GM23338 (cell line): ENCODE measurements around the gene TTC3. TPM values are rescaled to one million over a fixed set of nuclear protein-coding genes. Genes with fewer than 3 reads are reported as not detected.

ENCODE experiments used
- ATAC-seq: fragments of 200-7000 bp; cut with Tn5 transposase; 3 replicates; pipeline ENCODE4 v1.9.1; 2020
- DNase-seq: peaks from one replicate; pipeline ENCODE4 v3.0.0-alpha.2; 2015; ENCODE audit warnings: low spot score
- H2AFZ ChIP-seq: fragments of 200-600 bp; sonication (generic); 2 replicates; pipeline ENCODE4 v1.8.0; 2016; ENCODE audit warnings: antibody characterized with exemption, mild to moderate bottlenecking, moderate library complexity
- H3F3A ChIP-seq: fragments of 200-600 bp; sonication (generic); replicated peaks from 2 replicates; pipeline ENCODE4 v1.8.0; 2017; ENCODE audit warnings: antibody characterized with exemption, mixed run types, low read depth
- H3K27ac ChIP-seq: fragments of 200-600 bp; sonication (generic); 2 replicates; pipeline ENCODE4 v1.6.1; 2016; ENCODE audit warnings: low read depth
- H3K27me3 ChIP-seq: fragments of 200-600 bp; sonication (generic); 2 replicates; pipeline ENCODE4 v1.8.0; 2016; ENCODE audit warnings: mild to moderate bottlenecking, mixed run types, moderate library complexity; ENCODE audit not compliant: insufficient read depth
- H3K36me3 ChIP-seq: fragments of 200-600 bp; sonication (generic); 2 replicates; pipeline ENCODE4 v1.8.0; 2016; ENCODE audit warnings: mild to moderate bottlenecking; ENCODE audit not compliant: insufficient read depth
- H3K4me1 ChIP-seq: fragments of 200-600 bp; sonication (generic); 2 replicates; pipeline ENCODE4 v1.8.0; 2016; ENCODE audit warnings: mild to moderate bottlenecking, moderate library complexity; ENCODE audit not compliant: insufficient read depth
- H3K4me2 ChIP-seq: fragments of 200-600 bp; sonication (generic); 2 replicates; pipeline ENCODE4 v1.7.1; 2017; ENCODE audit warnings: mixed run types
- H3K4me3 ChIP-seq: fragments of 200-600 bp; sonication (generic); 2 replicates; pipeline ENCODE4 v1.6.1; 2016; ENCODE audit warnings: mixed run types
- H3K79me2 ChIP-seq: fragments of 200-600 bp; sonication (generic); replicated peaks from 2 replicates; pipeline ENCODE4 v1.8.0; 2017; ENCODE audit warnings: mild to moderate bottlenecking; ENCODE audit not compliant: insufficient read depth
- H3K9me2 ChIP-seq: fragments of 200-600 bp; sonication (generic); 2 replicates; pipeline ENCODE4 v1.8.0; 2017; ENCODE audit not compliant: insufficient read depth
- H4K20me1 ChIP-seq: fragments of 200-600 bp; sonication (generic); replicated peaks from 2 replicates; pipeline ENCODE4 v1.8.0; 2017; ENCODE audit warnings: mild to moderate bottlenecking; ENCODE audit not compliant: insufficient read depth
- H3K27ac Mint-ChIP-seq: 2 replicates; pipeline ENCODE4 v1.8.0; 2020; ENCODE audit warnings: inconsistent platforms, mild to moderate bottlenecking, moderate library complexity, mixed read lengths
- H3K27me3 Mint-ChIP-seq: 3 replicates; pipeline ENCODE4 v1.8.0; 2022; ENCODE audit warnings: low read depth, mild to moderate bottlenecking, moderate library complexity, mixed read lengths, inconsistent platforms; ENCODE audit not compliant: insufficient read depth, poor library complexity
- H3K36me3 Mint-ChIP-seq: 3 replicates; pipeline ENCODE4 v1.8.0; 2021; ENCODE audit warnings: low read depth, mild to moderate bottlenecking, inconsistent platforms, moderate library complexity, mixed read lengths
- H3K4me1 Mint-ChIP-seq: 3 replicates; pipeline ENCODE4 v1.8.0; 2020; ENCODE audit warnings: mild to moderate bottlenecking, inconsistent platforms, mixed read lengths
- H3K4me3 Mint-ChIP-seq: 3 replicates; pipeline ENCODE4 v1.8.0; 2021; ENCODE audit warnings: moderate library complexity, mild to moderate bottlenecking, inconsistent platforms, mixed read lengths
- H3K9me3 Mint-ChIP-seq: 3 replicates; pipeline ENCODE4 v1.8.0; 2020; ENCODE audit warnings: moderate library complexity, mild to moderate bottlenecking, inconsistent platforms, mixed read lengths
- CREB1 ChIP-seq: fragments of 250-450 bp; sonication (Bioruptor Pico); IDR thresholded peaks from 2 replicates; pipeline ENCODE4 v1.5.0; 2020; ENCODE audit warnings: low read depth, mild to moderate bottlenecking, moderate library complexity
- CTCF ChIP-seq, 2 experiments: fragments of 200-600 bp in 1 of 2; sonication (generic) in 1 of 2; conservative IDR thresholded peaks; 2 replicates each; pipeline versions ENCODE4 v1.5.1 to v1.6.1; 2016 to 2017; ENCODE audit warnings: antibody characterized with exemption in 2 of 2, low read depth in 2 of 2, mild to moderate bottlenecking in 2 of 2, moderate library complexity in 1 of 2
- ETS1 ChIP-seq: IDR thresholded peaks from 2 replicates; pipeline ENCODE4 v1.6.1; 2016; ENCODE audit warnings: antibody characterized with exemption
- EZH2 ChIP-seq: fragments of 200-600 bp; sonication (generic); IDR thresholded peaks from one replicate; pipeline ENCODE4 v1.8.0; 2017; ENCODE audit warnings: antibody characterized with exemption, mild to moderate bottlenecking, low read depth; ENCODE audit not compliant: unreplicated experiment
- EZH2phosphoT487 ChIP-seq: fragments of 200-600 bp; sonication (generic); IDR thresholded peaks from one replicate; pipeline ENCODE4 v1.8.1; 2018; ENCODE audit warnings: antibody characterized with exemption; ENCODE audit not compliant: unreplicated experiment
- JUNB ChIP-seq: IDR thresholded peaks from one replicate; pipeline ENCODE4 v1.6.1; 2016; ENCODE audit warnings: antibody characterized with exemption; ENCODE audit not compliant: unreplicated experiment
- NANOG ChIP-seq: IDR thresholded peaks from 2 replicates; pipeline ENCODE4 v1.6.1; 2016; ENCODE audit warnings: antibody characterized with exemption, borderline replicate concordance
- POLR2AphosphoS5 ChIP-seq: IDR thresholded peaks from 2 replicates; pipeline ENCODE4 v1.6.1; 2016; ENCODE audit warnings: antibody characterized with exemption, low read depth
- REST ChIP-seq: IDR thresholded peaks from one replicate; pipeline ENCODE4 v1.6.1; 2018; ENCODE audit warnings: antibody characterized with exemption; ENCODE audit not compliant: unreplicated experiment
- STAT1 ChIP-seq: IDR thresholded peaks from one replicate; pipeline ENCODE4 v1.6.1; 2016; ENCODE audit warnings: antibody characterized with exemption; ENCODE audit not compliant: unreplicated experiment
- polyA plus RNA-seq: library from polyadenylated mRNA; unstranded; fragments of >200 nt; fragmentation: Nextera tagmentation; extraction: Ambion mirVana; gene quantifications from 2 replicates; pipeline ENCODE4 v1.2.1, GENCODE V29; 2016
- total RNA-seq: library from RNA; depleted of rRNA; stranded (reverse); fragments of >200 nt; shearing (Covaris generic); gene quantifications from 2 replicates; pipeline ENCODE4 v1.2.3, GENCODE V29; 2014

The TTC3 gene
- total and polyA plus RNA-seq, 2 experiments from 2014 or later = 28.9 to 48.6 TPM

GRCh38 chr21:37206496-37206895 is 133.4 kb downstream of the TTC3 start:
- Histone ChIP-seq H3K4me3 (no peak overlapping the region), H3K27me3 (no peaks in the 10 kb centered on the region), H3K4me2 (no peak overlapping the region), H2AFZ (no peak overlapping the region), H3K27ac (no peak overlapping the region), H3K9me2 (no peaks in the 10 kb centered on the region), H3K79me2 (no peaks in the 10 kb centered on the region), H3F3A (no peaks in the 10 kb centered on the region), H3K4me1 (peaks cover 14% of the 10 kb centered on the region), H3K36me3 (no peaks in the 10 kb centered on the region), H4K20me1 (no peaks in the 10 kb centered on the region)
- H3K27me3 Mint-ChIP-seq = peaks cover 1% of the 10 kb centered on the region
- peaks cover 6% of the 10 kb centered on the region; the same call in 1 of the 3 replicates for H3K36me3 Mint-ChIP-seq
- no peak for DNase-seq
- H3K4me1 Mint-ChIP-seq = peaks cover 13% of the 10 kb centered on the region
- H3K4me3 Mint-ChIP-seq = no peak overlapping the region
- no peak for TF ChIP-seq ETS1
- TF ChIP-seq REST = no peak
- no peak for TF ChIP-seq CTCF (conservative IDR thresholded peaks at IDR 0.05; ENCODE audit: low read depth in 2 of 2)
- TF ChIP-seq NANOG = no peak
- no peak for TF ChIP-seq STAT1
- no peak for TF ChIP-seq EZH2
- TF ChIP-seq POLR2AphosphoS5 = no peak
- TF ChIP-seq CREB1 (CRISPR knock-in tag) = no peak
- no peak for TF ChIP-seq JUNB
- TF ChIP-seq EZH2phosphoT487 = no peak
- no peak overlapping the region for H3K27ac Mint-ChIP-seq
- ATAC-seq = no peak
- H3K9me3 Mint-ChIP-seq = peaks cover 17% of the 10 kb centered on the region
